Thymus (tissue), 14 donors: ENCODE data around the gene ANKRD34B. TPM values are rescaled to one million over a fixed set of nuclear protein-coding genes. Genes with fewer than 3 reads are reported as not detected.

ENCODE experiments used
- DNase-seq, 9 donors: peaks; one replicate each; pipeline ENCODE4 v3.0.0-alpha.2; 2013; ENCODE audit warnings: low spot score in 9 of 9, low read depth in 6 of 9, missing footprints in 1 of 9
- H3K27ac ChIP-seq, 2 donors: one replicate each; pipeline ENCODE4 v1.5.1; 2013; ENCODE audit warnings: control low read depth in 1 of 2, low read depth in 1 of 2, low read length in 1 of 2, mild to moderate bottlenecking in 1 of 2, moderate library complexity in 1 of 2
- H3K27me3 ChIP-seq, 2 donors: one replicate each; pipeline ENCODE4 v1.5.1; 2013; ENCODE audit warnings: low read length in 1 of 2; ENCODE audit not compliant: control insufficient read depth in 2 of 2, insufficient read depth in 1 of 2
- H3K36me3 ChIP-seq, 2 donors: one replicate each; pipeline ENCODE4 v1.5.1; 2013; ENCODE audit warnings: low read length in 1 of 2, mild to moderate bottlenecking in 1 of 2, moderate library complexity in 1 of 2; ENCODE audit not compliant: control insufficient read depth in 2 of 2, insufficient read depth in 2 of 2
- H3K4me1 ChIP-seq, 2 donors: one replicate each; pipeline ENCODE4 v1.5.1; 2013; ENCODE audit warnings: low read length in 2 of 2; ENCODE audit not compliant: control insufficient read depth in 2 of 2, insufficient read depth in 2 of 2
- H3K4me3 ChIP-seq, 2 donors: one replicate each; pipeline ENCODE4 v1.5.1; 2013; ENCODE audit warnings: low read length in 2 of 2, control low read depth in 1 of 2, mild to moderate bottlenecking in 1 of 2
- H3K9me3 ChIP-seq, 2 donors: one replicate each; pipeline ENCODE4 v1.5.1; 2013; ENCODE audit warnings: low read length in 1 of 2, mild to moderate bottlenecking in 1 of 2; ENCODE audit not compliant: control insufficient read depth in 2 of 2, insufficient read depth in 1 of 2
- WGBS: extraction: QIAGEN DNeasy Blood & Tissue Kit; methylation state at CpG from one replicate; pipeline ENCODE4 v1.1.7; 2013; 5-methylcytosine and 5-hydroxymethylcytosine counted together
- long read RNA-seq, 10 donors: transcript quantifications; one replicate each; lab custom pipeline, GENCODE V29; 2026
- polyA plus RNA-seq: library from polyadenylated mRNA; stranded (reverse); fragments of 200-250 nt; gene quantifications from one replicate; pipeline ENCODE4 v1.2.3, GENCODE V29; 2013
- total RNA-seq: library from RNA; stranded (reverse); fragments of 120-200 nt; gene quantifications from one replicate; pipeline ENCODE4 v1.2.4, GENCODE V29; 2013
- donor health status: healthy.

Gene ANKRD34B
- 0.05 TPM for total RNA-seq
- polyA plus RNA-seq = 0.59 TPM
- long read RNA-seq, donor 1 = 0 reads
- long read RNA-seq, donor 2 = 0 reads
- long read RNA-seq, donor 3 = 0 reads
- long read RNA-seq, donor 4 = 0 reads
- long read RNA-seq, donor 5, partial matches to known transcripts = 0 of 1 reads
- long read RNA-seq, donor 5, other reads (novel, unspliced or antisense) = 0 of 1 reads
- long read RNA-seq, donor 6 = 0 reads
- long read RNA-seq, donor 7 = 0 reads
- long read RNA-seq, donor 8 = 0 reads
- long read RNA-seq, donor 9 = 0 reads
- long read RNA-seq, donor 10 = 0 reads

GRCh38 chr5:80569961-80570786 lies at the start of gene ANKRD34B:
ANKRD34B (minus strand) TSS chr5:80570280; CDS start chr5:80560019, 10,261 bp downstream.
- Histone ChIP-seq H3K27ac (no peak within 1 kb of the TSS), H3K9me3 (peaks cover 0 to 2% of the 10 kb centered on the region in 2 donors), H3K4me3 (peak within 1 kb of the TSS in 1 of 2 donors; percentile 39), H3K4me1 (peaks cover 0 to 9% of the 10 kb centered on the region in 2 donors), H3K27me3 (peaks cover 43 to 77% of the 10 kb centered on the region in 2 donors), H3K36me3 (no peaks in the 10 kb centered on the region)
- WGBS = 3% methylated on average over 73 of the region's 73 CpGs
- DNase-seq = peak in 7 of 9 donors; percentile 12 to 57 (median 19)

DNA sequence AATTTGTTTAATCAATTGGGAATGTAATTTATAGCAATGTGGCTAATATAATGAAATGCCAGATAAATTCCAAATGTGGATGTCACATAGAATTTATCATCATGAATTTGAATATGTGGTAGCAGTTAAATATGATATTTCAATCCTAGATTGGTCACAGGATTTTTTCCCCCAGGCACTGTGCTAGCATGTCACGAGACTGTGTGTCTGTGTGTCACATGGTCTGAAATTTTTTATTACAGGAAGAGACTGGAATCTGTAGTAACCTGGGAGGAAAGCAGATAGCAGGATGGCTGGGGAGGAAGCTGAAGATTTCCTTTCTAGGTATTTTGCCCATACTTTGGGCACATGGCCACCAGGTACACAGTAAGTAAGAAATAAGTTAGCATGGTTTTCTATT lies 49.0 kb upstream of the ANKRD34B start:
- Histone ChIP-seq H3K27me3 (no peaks in the 10 kb centered on the region), H3K4me1 (no peaks in the 10 kb centered on the region), H3K36me3 (peaks cover 0 to 8% of the 10 kb centered on the region in 2 donors), H3K27ac (no peak overlapping the region), H3K4me3 (no peak overlapping the region), H3K9me3 (no peaks in the 10 kb centered on the region)
- 97% methylated on average over 1 of the region's 1 CpG for WGBS
- DNase-seq = no peak

- peaks cover 0 to 8% of the 10 kb centered on the region in 2 donors for H3K36me3 ChIP-seq
- H3K9me3 ChIP-seq = no peaks in the 10 kb centered on the region
- no peak overlapping the region for H3K27ac ChIP-seq
- H3K27me3 ChIP-seq = no peaks in the 10 kb centered on the region
- H3K4me3 ChIP-seq = no peak overlapping the region
- DNase-seq = no peak
- 96% methylated on average over 4 of the region's 4 CpGs for WGBS
- no peaks in the 10 kb centered on the region for H3K4me1 ChIP-seq
These were observed 48.4 kb upstream of the ANKRD34B start for GRCh38 chr5:80618438-80618837.

DNA sequence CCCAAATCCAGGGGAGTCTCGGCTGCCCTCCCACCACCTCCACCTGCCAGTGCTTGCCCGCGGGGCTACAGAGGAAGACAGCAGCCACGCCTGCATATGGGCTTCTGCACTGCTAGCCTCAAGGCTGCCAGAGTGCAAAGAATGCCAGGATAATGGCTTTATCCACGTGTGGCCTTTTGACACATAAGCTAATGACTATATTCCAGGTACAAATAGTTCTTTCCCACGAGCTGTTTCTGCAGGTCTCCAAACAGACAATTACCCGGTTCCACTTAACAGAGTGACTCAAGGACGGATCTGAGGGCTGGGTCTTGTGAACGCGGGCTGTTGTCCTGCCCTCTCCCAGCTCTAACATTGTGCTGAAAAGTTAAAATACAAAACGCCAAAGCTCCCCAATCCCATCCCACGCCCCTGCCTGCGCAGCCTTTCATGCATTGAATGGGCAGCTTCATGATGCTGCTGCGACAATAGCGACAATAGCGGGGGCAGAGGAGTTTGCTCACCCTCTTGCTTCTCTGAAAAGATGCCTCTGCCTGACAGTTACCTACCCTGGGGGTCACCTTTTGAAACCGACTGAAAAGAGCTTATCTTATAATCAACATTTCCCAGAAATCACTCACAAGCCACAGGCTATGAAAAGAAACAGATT lies 45.3 kb upstream of the ANKRD34B start:
- no peak for DNase-seq
- WGBS = 91% methylated on average over 17 of the region's 17 CpGs
- Histone ChIP-seq H3K36me3 (no peaks in the 10 kb centered on the region), H3K9me3 (no peaks in the 10 kb centered on the region), H3K27me3 (no peaks in the 10 kb centered on the region), H3K27ac (no peak overlapping the region), H3K4me3 (no peak overlapping the region), H3K4me1 (no peaks in the 10 kb centered on the region)

DNA sequence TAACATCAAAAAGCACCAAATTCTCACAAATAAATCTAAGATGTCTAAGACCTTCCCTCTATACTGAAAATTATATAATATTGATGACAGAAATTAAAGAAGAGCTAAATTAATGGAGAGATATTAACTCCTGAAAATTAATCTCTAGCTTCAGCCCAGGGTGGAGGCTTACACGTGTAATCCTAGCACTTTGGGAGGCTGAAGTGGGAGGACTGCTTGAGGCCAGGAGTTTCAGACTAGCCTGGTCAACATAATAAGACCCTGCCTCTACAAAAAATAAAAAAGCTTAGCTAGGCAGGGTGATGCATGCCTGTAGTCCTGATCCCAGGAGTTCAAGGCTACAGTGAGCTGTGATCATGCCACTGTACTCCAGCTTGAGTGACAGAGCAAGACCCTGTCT lies 39.6 kb upstream of the ANKRD34B start:
- WGBS = 93% methylated on average over 1 of the region's 1 CpG
- no peak overlapping the region for H3K27ac ChIP-seq
- DNase-seq = no peak

DNA sequence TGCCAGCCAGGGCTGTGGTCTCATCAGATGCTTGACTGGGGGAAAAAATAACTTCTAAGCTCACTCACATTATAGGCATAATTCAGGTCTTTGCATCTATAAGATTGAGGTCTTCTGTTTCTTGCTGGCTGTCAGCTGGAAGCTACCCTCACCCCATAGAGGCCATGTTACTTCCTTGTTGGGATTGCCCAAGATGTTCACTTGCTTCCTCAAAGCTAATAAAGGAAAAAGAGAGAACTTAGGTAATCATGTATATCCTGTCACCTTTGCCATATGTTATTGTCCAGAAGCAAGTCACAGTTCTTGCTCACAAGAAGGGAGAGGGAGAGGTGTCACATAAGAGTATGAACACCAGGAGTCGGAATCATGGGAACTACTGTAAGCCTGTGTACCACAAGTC lies 38.7 kb upstream of the ANKRD34B start:
- no peaks in the 10 kb centered on the region for H3K36me3 ChIP-seq
- WGBS = 98% methylated on average over 1 of the region's 1 CpG
- no peaks in the 10 kb centered on the region for H3K4me1 ChIP-seq
- H3K9me3 ChIP-seq = no peaks in the 10 kb centered on the region
- no peaks in the 10 kb centered on the region for H3K27me3 ChIP-seq
- H3K4me3 ChIP-seq = no peak overlapping the region
- no peak for DNase-seq
- H3K27ac ChIP-seq = no peak overlapping the region

More for the DNA sequence above, 39.6 kb upstream of the ANKRD34B start:
- Histone ChIP-seq H3K4me3 (no peak overlapping the region), H3K4me1 (no peaks in the 10 kb centered on the region), H3K9me3 (no peaks in the 10 kb centered on the region), H3K27me3 (no peaks in the 10 kb centered on the region), H3K36me3 (no peaks in the 10 kb centered on the region)

GRCh38 chr5:80607832-80608231 lies 37.8 kb upstream of the ANKRD34B start:
- Histone ChIP-seq H3K9me3 (no peaks in the 10 kb centered on the region), H3K4me1 (no peaks in the 10 kb centered on the region), H3K4me3 (no peak overlapping the region), H3K27ac (no peak overlapping the region), H3K27me3 (no peaks in the 10 kb centered on the region), H3K36me3 (no peaks in the 10 kb centered on the region)
- DNase-seq = no peak

GRCh38 chr5:80607343-80607742 lies 37.3 kb upstream of the ANKRD34B start:
- H3K27me3 ChIP-seq = no peaks in the 10 kb centered on the region
- no peak for DNase-seq
- no peaks in the 10 kb centered on the region for H3K36me3 ChIP-seq
- no peak overlapping the region for H3K27ac ChIP-seq
- no peaks in the 10 kb centered on the region for H3K4me1 ChIP-seq
- H3K4me3 ChIP-seq = no peak overlapping the region
- no peaks in the 10 kb centered on the region for H3K9me3 ChIP-seq
